Endothelial cell of umbilical vein (primary cell): ENCODE data around the gene SLC26A4. TPM values are rescaled to one million over a fixed set of nuclear protein-coding genes. Genes with fewer than 3 reads are reported as not detected.

Experiments
- BruUV-seq: library from RNA; stranded (reverse); fragments of 400-500 nt; replicated peaks from 2 replicates; lab custom pipeline; 2021; lab: Mats Ljungman, UMichigan
- CTCF ChIA-PET: fragments of 300-600, 350-600 bp; sonication (Branson Sonifier 250); formaldehyde crosslinking; loops from one replicate; lab custom pipeline; 2021; ENCODE audit warnings: antibody characterized with exemption, inconsistent platforms; lab: Charles Lee
- POLR2A ChIA-PET: fragments of 300-600, 350-600 bp; sonication (Branson Sonifier 250); formaldehyde crosslinking; loops from one replicate; lab custom pipeline; 2021; ENCODE audit warnings: antibody characterized with exemption, inconsistent platforms; lab: Charles Lee
- DNase-seq: peaks from one replicate; pipeline ENCODE4 v3.0.0-alpha.2; 2011; ENCODE audit warnings: low read depth, low spot score
- FAIRE-seq: peaks from 2 replicates; lab custom pipeline; 2011; peaks lifted over from hg19 to GRCh38; lab: Jason Lieb, UNC
- H2AFZ ChIP-seq: 2 replicates; pipeline ENCODE4 v1.6.0; 2012; ENCODE audit warnings: low read depth, low read length, control low read depth, inconsistent platforms
- H3K27ac ChIP-seq: 2 replicates; pipeline ENCODE4 v1.5.1; 2011; ENCODE audit warnings: low read depth, mild to moderate bottlenecking, control low read depth, low read length, moderate library complexity; ENCODE audit not compliant: insufficient read depth
- H3K27me3 ChIP-seq, 2 experiments: 2 replicates each; pipeline versions ENCODE4 v1.6.0 to v1.6.1; 2011; ENCODE audit warnings: low read length in 2 of 2, mixed read lengths in 1 of 2; ENCODE audit not compliant: control insufficient read depth in 2 of 2, insufficient read depth in 2 of 2
- H3K36me3 ChIP-seq, 2 experiments: 2 replicates in 1 of 2; 3 replicates in 1 of 2; pipeline ENCODE4 v1.5.1; 2011; ENCODE audit warnings: low read length in 2 of 2, mild to moderate bottlenecking in 1 of 2, moderate library complexity in 1 of 2; ENCODE audit not compliant: control insufficient read depth in 2 of 2, insufficient read depth in 2 of 2; ENCODE audit errors: extremely low read depth in 1 of 2
- H3K4me1 ChIP-seq: 3 replicates; pipeline ENCODE4 v1.5.1; 2011; ENCODE audit warnings: mild to moderate bottlenecking, low read length; ENCODE audit not compliant: control insufficient read depth, insufficient read depth; ENCODE audit errors: extremely low read depth
- H3K4me2 ChIP-seq: 2 replicates; pipeline ENCODE4 v1.6.1; 2011; ENCODE audit warnings: low read length, control low read depth, mixed read lengths; ENCODE audit not compliant: insufficient read depth
- H3K4me3 ChIP-seq, 3 experiments: fragments of 200-600 bp in 1 of 3; sonication (generic), shearing (Covaris generic) in 1 of 3; replicated peaks in 1 of 3; 2 replicates each; pipeline ENCODE4 v1.5.1; 2011 to 2016; ENCODE audit warnings: control low read depth in 3 of 3, low read length in 3 of 3, mild to moderate bottlenecking in 2 of 3, inconsistent platforms in 1 of 3, low read depth in 1 of 3, moderate library complexity in 1 of 3; ENCODE audit not compliant: insufficient read depth in 1 of 3
- H3K79me2 ChIP-seq: 2 replicates; pipeline ENCODE4 v1.6.0; 2012; ENCODE audit warnings: low read length, inconsistent platforms; ENCODE audit not compliant: control insufficient read depth, insufficient read depth
- H3K9ac ChIP-seq: replicated peaks from 2 replicates; pipeline ENCODE3; 2011; ENCODE audit warnings: low read length, control low read depth; ENCODE audit not compliant: insufficient read depth; ENCODE audit errors: extremely low read depth
- H3K9me1 ChIP-seq: replicated peaks from 3 replicates; pipeline ENCODE4 v1.6.0; 2011; ENCODE audit warnings: mild to moderate bottlenecking, low read length; ENCODE audit not compliant: control insufficient read depth, insufficient read depth; ENCODE audit errors: extremely low read depth
- H3K9me3 ChIP-seq: replicated peaks from 2 replicates; pipeline ENCODE4 v1.5.1; 2012; ENCODE audit warnings: low read length, inconsistent platforms; ENCODE audit not compliant: control insufficient read depth, insufficient read depth
- H4K20me1 ChIP-seq: replicated peaks from 2 replicates; pipeline ENCODE3; 2011; ENCODE audit warnings: mild to moderate bottlenecking, low read length; ENCODE audit not compliant: control insufficient read depth, insufficient read depth; ENCODE audit errors: extremely low read depth
- EZH2 ChIP-seq: IDR thresholded peaks from 2 replicates; pipeline ENCODE4 v1.6.1; 2012; ENCODE audit warnings: borderline replicate concordance, low read depth, mild to moderate bottlenecking, moderate library complexity, low read length, inconsistent platforms; ENCODE audit not compliant: severe bottlenecking
- FOS ChIP-seq: IDR thresholded peaks from 2 replicates; pipeline ENCODE4 v1.6.1; 2011; ENCODE audit warnings: mild to moderate bottlenecking, low read length, moderate library complexity, borderline replicate concordance; ENCODE audit not compliant: insufficient read depth
- GATA2 ChIP-seq: IDR thresholded peaks from 2 replicates; pipeline ENCODE4 v1.7.0; 2011; ENCODE audit warnings: low read depth, mild to moderate bottlenecking, moderate library complexity, mixed read lengths, low read length; ENCODE audit not compliant: insufficient read length, insufficient read depth
- JUN ChIP-seq: IDR thresholded peaks from 2 replicates; pipeline ENCODE4 v1.6.1; 2011; ENCODE audit warnings: borderline replicate concordance, low read depth; ENCODE audit not compliant: insufficient read length, insufficient read depth
- MYC ChIP-seq: IDR thresholded peaks from one replicate; pipeline ENCODE4 v1.6.1; 2011; ENCODE audit warnings: mild to moderate bottlenecking, low read depth, low read length
- POLR2A ChIP-seq: IDR thresholded peaks from 2 replicates; pipeline ENCODE4 v1.6.1; 2012; ENCODE audit warnings: low read depth, mild to moderate bottlenecking, control low read depth, low read length
- POLR2AphosphoS5 ChIP-seq: IDR thresholded peaks from 2 replicates; pipeline ENCODE4 v1.6.1; 2012; ENCODE audit warnings: low read depth, mild to moderate bottlenecking, control low read depth, low read length, moderate library complexity; ENCODE audit not compliant: insufficient read depth
- dilution Hi-C: fragments of 300-500 bp; cut with MboI; formaldehyde crosslinking; loops from one replicate; pipeline ENCODE4 v1.15.0; 2019; ENCODE audit warnings: low sequenced_read_pairs; ENCODE audit not compliant: extremely low pct_ligation_motif_present
- intact Hi-C: fragments of 100-400 bp; cut with micrococcal nuclease; formaldehyde crosslinking; loops from one replicate; pipeline ENCODE4 v1.10.0; 2022
- polyA plus RNA-seq, 4 experiments: library from polyadenylated mRNA; depleted of rRNA in 3 of 4; stranded (reverse) in 3 of 4; unstranded in 1 of 4; fragments of >200 nt; gene quantifications; 2 replicates each; pipeline versions ENCODE4 v1.2.1 to v1.2.3, GENCODE V29; 2011 to 2012; ENCODE audit warnings: missing spikeins in 1 of 4
- total RNA-seq: library from RNA; stranded (reverse); gene quantifications from 2 replicates; pipeline ENCODE4 v1.2.3, GENCODE V29; 2021
- TF ChIP-seq, protein P1 (sequence below): IDR thresholded peaks from 2 replicates; pipeline ENCODE4 v1.6.1; 2011; ENCODE audit not compliant: insufficient read depth, insufficient read length
- TF ChIP-seq, protein P2 (sequence below), 2 donors: IDR thresholded peaks; 1 replicate in 1 of 2; 2 replicates in 1 of 2; pipeline ENCODE4 v1.5.1; 2011; ENCODE audit warnings: low read length in 2 of 2, mild to moderate bottlenecking in 2 of 2, moderate library complexity in 2 of 2, control low read depth in 1 of 2, inconsistent platforms in 1 of 2, low read depth in 1 of 2; ENCODE audit not compliant: insufficient read depth in 1 of 2; ENCODE audit errors: extremely low read depth in 1 of 2

The SLC26A4 gene
- total and polyA plus RNA-seq, 2 donors (not counting 3 experiments of a cell fraction or from before 2014, with no cell fraction given), result 0.77 to 0.79 TPM

DNA sequence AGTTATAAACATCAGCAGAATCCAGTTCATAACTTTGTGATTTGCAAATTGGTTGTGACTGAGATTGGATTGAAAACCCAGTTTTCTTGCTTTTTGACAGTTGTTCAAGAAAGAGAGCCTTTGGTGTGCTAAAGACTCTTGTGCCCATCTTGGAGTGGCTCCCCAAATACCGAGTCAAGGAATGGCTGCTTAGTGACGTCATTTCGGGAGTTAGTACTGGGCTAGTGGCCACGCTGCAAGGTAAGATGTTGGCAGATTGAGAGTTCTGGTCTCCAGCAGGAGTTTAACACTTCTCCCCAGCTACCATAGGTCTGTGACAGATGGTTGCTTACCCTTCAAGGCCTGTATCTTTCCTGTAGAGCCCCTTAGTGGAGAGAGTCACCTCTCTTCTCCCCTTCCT lies 2.6 kb downstream of the SLC26A4 start:
- dilution Hi-C loops (no loop called here), intact Hi-C loops (no loop called here)
- Histone ChIP-seq H3K4me1 (peaks cover 18% of the 10 kb centered on the region), H3K9ac (no peak overlapping the region), H3K79me2 (no peaks in the 10 kb centered on the region), H3K27ac (no peak overlapping the region), H4K20me1 (no peaks in the 10 kb centered on the region), H3K9me1 (no peaks in the 10 kb centered on the region), H3K4me3 (no peak overlapping the region), H3K4me2 (no peak overlapping the region), H3K9me3 (no peaks in the 10 kb centered on the region), H3K27me3 (peaks cover 8 to 35% of the 10 kb centered on the region in 2 experiments), H2AFZ (no peak overlapping the region), H3K36me3 (no peaks in the 10 kb centered on the region)
- TF ChIP-seq POLR2AphosphoS5 (no peak), FOS (no peak), EZH2 (no peak), GATA2 (no peak), MYC (no peak), JUN (no peak), POLR2A (no peak)
- TF ChIP-seq, protein P1, sequence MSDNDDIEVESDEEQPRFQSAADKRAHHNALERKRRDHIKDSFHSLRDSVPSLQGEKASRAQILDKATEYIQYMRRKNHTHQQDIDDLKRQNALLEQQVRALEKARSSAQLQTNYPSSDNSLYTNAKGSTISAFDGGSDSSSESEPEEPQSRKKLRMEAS, result no peak
- TF ChIP-seq, protein P2, sequence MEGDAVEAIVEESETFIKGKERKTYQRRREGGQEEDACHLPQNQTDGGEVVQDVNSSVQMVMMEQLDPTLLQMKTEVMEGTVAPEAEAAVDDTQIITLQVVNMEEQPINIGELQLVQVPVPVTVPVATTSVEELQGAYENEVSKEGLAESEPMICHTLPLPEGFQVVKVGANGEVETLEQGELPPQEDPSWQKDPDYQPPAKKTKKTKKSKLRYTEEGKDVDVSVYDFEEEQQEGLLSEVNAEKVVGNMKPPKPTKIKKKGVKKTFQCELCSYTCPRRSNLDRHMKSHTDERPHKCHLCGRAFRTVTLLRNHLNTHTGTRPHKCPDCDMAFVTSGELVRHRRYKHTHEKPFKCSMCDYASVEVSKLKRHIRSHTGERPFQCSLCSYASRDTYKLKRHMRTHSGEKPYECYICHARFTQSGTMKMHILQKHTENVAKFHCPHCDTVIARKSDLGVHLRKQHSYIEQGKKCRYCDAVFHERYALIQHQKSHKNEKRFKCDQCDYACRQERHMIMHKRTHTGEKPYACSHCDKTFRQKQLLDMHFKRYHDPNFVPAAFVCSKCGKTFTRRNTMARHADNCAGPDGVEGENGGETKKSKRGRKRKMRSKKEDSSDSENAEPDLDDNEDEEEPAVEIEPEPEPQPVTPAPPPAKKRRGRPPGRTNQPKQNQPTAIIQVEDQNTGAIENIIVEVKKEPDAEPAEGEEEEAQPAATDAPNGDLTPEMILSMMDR (IDR thresholded peaks at IDR 0.05; ENCODE audit: extremely low read depth in 1 of 2, insufficient read depth in 1 of 2, low read depth in 1 of 2, low read length in 2 of 2), result no peak
- BruUV-seq, result no TSS peak
- ChIA-PET POLR2A (no interaction called here), CTCF (no interaction called here)
- DNase-seq (no peak), FAIRE-seq (no peak)
